ENCODE data around the gene DLX5. TPM values are rescaled to one million over a fixed set of nuclear protein-coding genes. Genes with fewer than 3 reads are reported as not detected.

Gene DLX5
- total and polyA plus RNA-seq, 2 of the 4 experiments (the other 2 are of a cell fraction): not detected

DNA sequence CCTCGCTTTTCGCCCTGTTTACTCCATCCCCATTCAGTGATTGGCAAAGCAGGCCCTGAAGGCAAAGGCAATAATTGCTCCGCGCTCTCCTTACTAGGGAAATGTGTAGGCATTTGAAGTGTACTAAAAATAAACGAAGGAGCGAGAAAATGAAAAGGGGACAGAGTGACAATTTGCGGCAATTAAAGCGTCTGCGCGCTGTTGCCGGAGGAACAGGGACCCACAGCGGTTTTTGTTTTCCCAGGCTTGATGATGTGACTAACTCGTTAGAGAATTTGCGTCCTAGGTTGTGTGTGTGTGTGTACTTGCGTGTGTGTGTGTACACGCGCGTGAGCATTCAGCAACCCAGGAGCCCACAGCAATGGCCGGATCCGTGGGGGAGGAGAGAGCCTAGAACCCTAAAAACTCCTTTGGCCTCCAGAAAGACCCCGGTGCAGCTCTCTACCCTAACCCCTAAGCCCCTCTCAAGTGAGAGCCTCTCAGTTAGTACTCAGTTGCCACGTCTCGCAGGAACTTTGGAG is 27.1 kb downstream of the DLX5 start:
- Histone ChIP-seq H3K9me1 (ENCODE audit: insufficient read depth, low read length) (no peaks in the 10 kb centered on the region), H3K4me2 (ENCODE audit: low read depth, low read length) (no peak overlapping the region), H3K18ac (ENCODE audit: low read depth, low read length) (no peak overlapping the region), H4K20me1 (ENCODE audit: insufficient read depth, low read length) (no peaks in the 10 kb centered on the region), H3K4me3 (ENCODE audit: insufficient read depth, low read depth, low read length) (no peak overlapping the region), H2AK9ac (replicated peaks; ENCODE audit: low read depth, low read length, poor library complexity) (no peak overlapping the region), H3K27me3 (ENCODE audit: control insufficient read depth, insufficient read depth, low read length) (peaks cover 71% of the 10 kb centered on the region), H3K4ac (ENCODE audit: low read depth, low read length) (no peak overlapping the region), H2AK5ac (ENCODE audit: low read depth, low read length) (no peak overlapping the region), H3K36me3 (ENCODE audit: control insufficient read depth, insufficient read depth, low read length) (no peaks in the 10 kb centered on the region), H4K91ac (ENCODE audit: insufficient read depth, low read depth, low read length) (no peak overlapping the region), H3K9me3 (ENCODE audit: control insufficient read depth, insufficient read depth, low read length) (peaks cover 8% of the 10 kb centered on the region), H2BK120ac (ENCODE audit: low read depth, low read length) (no peak overlapping the region), H3K56ac (ENCODE audit: extremely low read depth, insufficient read depth, low read length) (no peak overlapping the region), H2BK15ac (ENCODE audit: low read depth, low read length) (no peak overlapping the region), H2BK20ac (ENCODE audit: low read depth, low read length) (no peak overlapping the region), H4K5ac (ENCODE audit: low read depth, low read length) (no peak overlapping the region), H3K79me1 (ENCODE audit: low read depth in 1 of 2, low read length in 2 of 2) (no peaks in the 10 kb centered on the region), H2BK5ac (ENCODE audit: low read depth, low read length, poor library complexity, severe bottlenecking) (no peak overlapping the region), H3K9ac (ENCODE audit: low read depth, low read length) (no peak overlapping the region), H3K27ac (ENCODE audit: insufficient read depth, low read length) (no peak overlapping the region), H2AFZ (replicated peaks; ENCODE audit: low read length, poor library complexity) (no peak overlapping the region), H4K8ac (ENCODE audit: low read depth in 2 of 2, low read length in 2 of 2) (no peak overlapping the region), H3K23ac (ENCODE audit: low read depth, low read length) (no peak overlapping the region), H3K4me1 (ENCODE audit: control insufficient read depth, insufficient read depth, low read length) (no peaks in the 10 kb centered on the region), H3K14ac (replicated peaks; ENCODE audit: low read depth, low read length) (no peak overlapping the region)
- no TSS peak for BruUV-seq (replicated peaks)
- TF ChIP-seq SMC3 (IDR thresholded peaks at IDR 0.05; ENCODE audit: low read depth, low read length): no peak
- TF ChIP-seq RFX5 (IDR thresholded peaks at IDR 0.05; ENCODE audit: low read depth, low read length): no peak
- no peak for TF ChIP-seq MXI1 (IDR thresholded peaks at IDR 0.05; ENCODE audit: borderline replicate concordance, low read depth, low read length)
- TF ChIP-seq, protein P1, sequence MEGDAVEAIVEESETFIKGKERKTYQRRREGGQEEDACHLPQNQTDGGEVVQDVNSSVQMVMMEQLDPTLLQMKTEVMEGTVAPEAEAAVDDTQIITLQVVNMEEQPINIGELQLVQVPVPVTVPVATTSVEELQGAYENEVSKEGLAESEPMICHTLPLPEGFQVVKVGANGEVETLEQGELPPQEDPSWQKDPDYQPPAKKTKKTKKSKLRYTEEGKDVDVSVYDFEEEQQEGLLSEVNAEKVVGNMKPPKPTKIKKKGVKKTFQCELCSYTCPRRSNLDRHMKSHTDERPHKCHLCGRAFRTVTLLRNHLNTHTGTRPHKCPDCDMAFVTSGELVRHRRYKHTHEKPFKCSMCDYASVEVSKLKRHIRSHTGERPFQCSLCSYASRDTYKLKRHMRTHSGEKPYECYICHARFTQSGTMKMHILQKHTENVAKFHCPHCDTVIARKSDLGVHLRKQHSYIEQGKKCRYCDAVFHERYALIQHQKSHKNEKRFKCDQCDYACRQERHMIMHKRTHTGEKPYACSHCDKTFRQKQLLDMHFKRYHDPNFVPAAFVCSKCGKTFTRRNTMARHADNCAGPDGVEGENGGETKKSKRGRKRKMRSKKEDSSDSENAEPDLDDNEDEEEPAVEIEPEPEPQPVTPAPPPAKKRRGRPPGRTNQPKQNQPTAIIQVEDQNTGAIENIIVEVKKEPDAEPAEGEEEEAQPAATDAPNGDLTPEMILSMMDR (conservative IDR thresholded peaks at IDR 0.05; ENCODE audit: low read depth, low read length): no peak
- TF ChIP-seq, protein P2, sequence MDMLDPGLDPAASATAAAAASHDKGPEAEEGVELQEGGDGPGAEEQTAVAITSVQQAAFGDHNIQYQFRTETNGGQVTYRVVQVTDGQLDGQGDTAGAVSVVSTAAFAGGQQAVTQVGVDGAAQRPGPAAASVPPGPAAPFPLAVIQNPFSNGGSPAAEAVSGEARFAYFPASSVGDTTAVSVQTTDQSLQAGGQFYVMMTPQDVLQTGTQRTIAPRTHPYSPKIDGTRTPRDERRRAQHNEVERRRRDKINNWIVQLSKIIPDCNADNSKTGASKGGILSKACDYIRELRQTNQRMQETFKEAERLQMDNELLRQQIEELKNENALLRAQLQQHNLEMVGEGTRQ (IDR thresholded peaks at IDR 0.05; ENCODE audit: low read depth, low read length): no peak
- TF ChIP-seq POLR2A (IDR thresholded peaks at IDR 0.05; ENCODE audit: low read depth, low read length): no peak
- no peak for TF ChIP-seq CHD1 (IDR thresholded peaks at IDR 0.05; ENCODE audit: low read depth, low read length)
- DNase-seq: no peak
- ChIA-PET POLR2A (ENCODE audit: unreplicated experiment) (no interaction called here), CTCF (no interaction called here)
- in situ Hi-C loops (cut with MboI; ENCODE audit: low sequenced_read_pairs) (no loop called here), intact Hi-C loops (cut with micrococcal nuclease) (no loop called here), dilution Hi-C loops (cut with HindIII; ENCODE audit: low sequenced_read_pairs, unreplicated experiment) (no loop called here)
- whole genome bisulfite sequencing, 2 experiments (ENCODE audit: extremely low coverage in 2 of 2, insufficient read length in 1 of 2): 2% methylated on average over 8 of the region's 23 CpGs; no CpG with 5 or more reads in 1 of the 2 experiments
- no peak for ATAC-seq (ENCODE audit: low read depth)

Data from IMR-90 (cell line).